K562 (cell line): ENCODE results near the gene PATJ. TPM values are rescaled to one million over a fixed set of nuclear protein-coding genes. Genes with fewer than 3 reads are reported as not detected.

Experiments
- ATAC-seq: fragments of 200-7000 bp; cut with Tn5 transposase; 3 replicates; pipeline ENCODE4 v1.9.1; 2020; ENCODE audit warnings: moderate library complexity
- BruUV-seq: library from RNA; stranded (reverse); fragments of 400-500 nt; replicated peaks from 2 replicates; lab custom pipeline; 2021; lab: Mats Ljungman, UMichigan
- CTCF ChIA-PET: fragments of 300-600 bp; formaldehyde crosslinking; extraction: SDS; loops from one replicate; lab custom pipeline; 2021; ENCODE audit warnings: low intra/inter-chr PET ratio; lab: Yijun Ruan, JAX
- POLR2A ChIA-PET: fragments of 300-600, 350-650 bp; sonication (Branson Sonifier 250); formaldehyde crosslinking; extraction: SDS; loops from one replicate; lab custom pipeline; 2021; ENCODE audit warnings: antibody characterized with exemption, inconsistent platforms; lab: Yijun Ruan, JAX
- DNase-seq, 4 experiments: peaks; one replicate each; pipeline versions ENCODE4 v3.0.0 to v3.0.0-alpha.2; 2011 to 2018; ENCODE audit warnings: low spot score in 3 of 4, mixed read lengths in 3 of 4; ENCODE audit errors: extremely low read depth in 1 of 4
- FAIRE-seq: peaks from 2 replicates; lab custom pipeline; 2011; peaks lifted over from hg19 to GRCh38; lab: Jason Lieb, UNC
- H2AFZ ChIP-seq: 2 replicates; pipeline ENCODE4 v1.6.0; 2011; ENCODE audit warnings: low read depth, low read length, control low read depth, inconsistent platforms
- H3K27ac ChIP-seq: fragments of 200-600 bp; 3 replicates; pipeline ENCODE4 v1.8.0; 2011; ENCODE audit warnings: low read depth, mild to moderate bottlenecking, control low read depth, inconsistent platforms, low read length, moderate library complexity, mixed read lengths; ENCODE audit errors: extremely low read depth
- H3K27me3 ChIP-seq, 2 experiments: fragments of 300-600 bp in 1 of 2; 2 replicates in 1 of 2; 3 replicates in 1 of 2; pipeline versions ENCODE4 v1.6.0 to v1.8.0; 2011; ENCODE audit warnings: inconsistent platforms in 2 of 2, low read length in 2 of 2, mild to moderate bottlenecking in 1 of 2, mixed read lengths in 1 of 2, moderate library complexity in 1 of 2; ENCODE audit not compliant: control insufficient read depth in 2 of 2, insufficient read depth in 2 of 2
- H3K36me3 ChIP-seq: fragments of 300-600 bp; 3 replicates; pipeline ENCODE4 v1.8.0; 2011; ENCODE audit warnings: mild to moderate bottlenecking, low read length, inconsistent platforms; ENCODE audit not compliant: control insufficient read depth, insufficient read depth
- H3K4me1 ChIP-seq, 2 experiments: fragments of 200-600 bp in 1 of 2; replicated peaks in 1 of 2; 2 replicates in 1 of 2; 3 replicates in 1 of 2; pipeline versions ENCODE4 v1.5.1 to v1.8.0; 2011; ENCODE audit warnings: inconsistent platforms in 2 of 2, low read length in 2 of 2, mild to moderate bottlenecking in 1 of 2, mixed read lengths in 1 of 2, moderate library complexity in 1 of 2; ENCODE audit not compliant: control insufficient read depth in 2 of 2, insufficient read depth in 2 of 2
- H3K4me2 ChIP-seq: 2 replicates; pipeline ENCODE4 v1.6.1; 2011; ENCODE audit warnings: low read length, control low read depth, inconsistent platforms, mixed read lengths; ENCODE audit not compliant: insufficient read depth
- H3K4me3 ChIP-seq: fragments of 200-600 bp; sonication (generic), shearing (Covaris generic); 2 replicates; pipeline ENCODE4 v1.5.1; 2016; ENCODE audit warnings: control low read depth, inconsistent platforms
- H3K79me2 ChIP-seq: fragments of 200-600 bp; 3 replicates; pipeline ENCODE4 v1.8.0; 2011; ENCODE audit warnings: low read length, inconsistent platforms; ENCODE audit not compliant: control insufficient read depth, insufficient read depth
- H3K9ac ChIP-seq, 2 experiments: 2 replicates each; pipeline versions ENCODE4 v1.6.0 to v1.6.1; 2011; ENCODE audit warnings: low read depth in 2 of 2, low read length in 2 of 2, control low read depth in 1 of 2, inconsistent platforms in 1 of 2, mild to moderate bottlenecking in 1 of 2, mixed read lengths in 1 of 2; ENCODE audit not compliant: insufficient read depth in 1 of 2
- H3K9me1 ChIP-seq: one replicate; pipeline ENCODE4 v1.6.0; 2011; ENCODE audit warnings: inconsistent platforms, mild to moderate bottlenecking, low read length, moderate library complexity; ENCODE audit not compliant: control insufficient read depth, insufficient read depth
- H3K9me3 ChIP-seq: replicated peaks from 2 replicates; pipeline ENCODE4 v1.5.1; 2011; ENCODE audit warnings: low read depth, low read length, inconsistent platforms; ENCODE audit not compliant: control insufficient read depth, insufficient read depth
- H4K20me1 ChIP-seq: replicated peaks from 2 replicates; pipeline ENCODE4 v1.6.1; 2011; ENCODE audit warnings: low read length, inconsistent platforms, mixed read lengths; ENCODE audit not compliant: control insufficient read depth, insufficient read depth
- ARID3A ChIP-seq: IDR thresholded peaks from 2 replicates; pipeline ENCODE4 v1.6.1; 2012; ENCODE audit warnings: low read depth, low read length, improper control_type of control experiment, borderline replicate concordance
- PREB ChIP-seq: sonication (generic); formaldehyde crosslinking; IDR thresholded peaks from 2 replicates; pipeline ENCODE4 v1.8.1; 2023; ENCODE audit warnings: mild to moderate bottlenecking, missing genetic modification reagents
- SFPQ ChIP-seq: fragments of 200-400 bp; formaldehyde crosslinking; IDR thresholded peaks from 2 replicates; pipeline ENCODE4 v1.6.1; 2017; ENCODE audit warnings: mild to moderate bottlenecking, low read depth, low read length, moderate library complexity
- UBTF ChIP-seq, 2 experiments: IDR thresholded peaks; 2 replicates each; pipeline ENCODE4 v1.6.1; 2012; ENCODE audit warnings: improper control_type of control experiment in 2 of 2, low read depth in 2 of 2, low read length in 2 of 2, borderline replicate concordance in 1 of 2
- YBX1 ChIP-seq: fragments of 450-650 bp; IDR thresholded peaks from 2 replicates; pipeline ENCODE4 v1.7.1; 2016; ENCODE audit warnings: mild to moderate bottlenecking
- WGBS: fragments of 100-300 bp; shearing (Covaris generic); methylation state at CpG from one replicate; pipeline ENCODE4 v1.1.6; 2016; ENCODE audit warnings: low coverage, mixed read lengths; ENCODE audit not compliant: insufficient coverage; ENCODE audit errors: missing lambda C conversion rate; 5-methylcytosine and 5-hydroxymethylcytosine counted together
- in situ Hi-C: fragments of 300-500 bp; cut with MboI; formaldehyde crosslinking; loops from 4 replicates; pipeline ENCODE4 v1.15.0; 2018; ENCODE audit warnings: inconsistent platforms, mixed read lengths
- intact Hi-C: fragments of 100-400 bp; cut with micrococcal nuclease; formaldehyde crosslinking; loops from 2 replicates; pipeline ENCODE4 v1.14.2; 2022
- polyA plus RNA-seq, 8 experiments: library from polyadenylated mRNA; depleted of rRNA in 4 of 8; stranded (reverse) in 5 of 8; unstranded in 3 of 8; fragments of >200 nt; fragmentation: Nextera tagmentation in 2 of 8; fragmentation: Illumina TruSeq in 1 of 8; extraction: Ambion mirVana in 2 of 8; extraction: Trizol in 1 of 8; gene quantifications; 2 replicates each; pipeline versions ENCODE4 v1.2.1 to v1.2.3, GENCODE V29; 2011 to 2014; ENCODE audit warnings: inconsistent platforms in 1 of 8, missing spikeins in 1 of 8
- total RNA-seq, 7 experiments: library from RNA; depleted of rRNA in 6 of 7; stranded (reverse); fragments of >200 nt in 6 of 7; fragmentation: Illumina TruSeq in 2 of 7; extraction: Trizol in 2 of 7; gene quantifications; 2 replicates each; pipeline versions ENCODE4 v1.2.1 to v1.2.3, GENCODE V29; 2011 to 2021; ENCODE audit warnings: low replicate concordance in 1 of 7

Gene PATJ
- total and polyA plus RNA-seq, 9 of the 15 experiments (the other 6 are each of a cell fraction or from before 2014, with no cell fraction given), result 0.22 TPM; not detected in 8

GRCh38 chr1:61930116-61930645 is 187.9 kb downstream of the PATJ start:
- ATAC-seq (no peak), DNase-seq (no peak), FAIRE-seq (no peak)
- TF ChIP-seq YBX1, result no peak
- peaks cover 13 to 14% of the 10 kb centered on the region in 2 experiments; a peak in 4 of 5 replicates for H3K27me3 ChIP-seq
- H3K4me2 ChIP-seq, result no peak overlapping the region
- no peaks in the 10 kb centered on the region for H4K20me1 ChIP-seq
- H3K4me1 ChIP-seq, result no peaks in the 10 kb centered on the region
- no peaks in the 10 kb centered on the region for H3K9me3 ChIP-seq
- ChIA-PET CTCF (no interaction called here), POLR2A (interaction anchor here (0.5 kb wide), 1 partner anchor 478 kb away, joined by 3 read pairs; no protein-coding TSS in a partner anchor)
- H3K27ac ChIP-seq, result no peak overlapping the region
- no peak overlapping the region for H2AFZ ChIP-seq
- intact Hi-C loops, result no loop called here
- no peaks in the 10 kb centered on the region for H3K36me3 ChIP-seq
- no peak overlapping the region for H3K9ac ChIP-seq
- in situ Hi-C loops, result no loop called here
- H3K79me2 ChIP-seq, result no peaks in the 10 kb centered on the region
- BruUV-seq, result no TSS peak
- H3K9me1 ChIP-seq, result no peaks in the 10 kb centered on the region
- WGBS, result 2% methylated on average over 5 of the region's 5 CpGs
- H3K4me3 ChIP-seq, result no peak overlapping the region

- no peaks in the 10 kb centered on the region for H4K20me1 ChIP-seq
- FAIRE-seq, result no peak
- ATAC-seq, result no peak
- no peak overlapping the region for H2AFZ ChIP-seq
- no TSS peak for BruUV-seq
- no peaks in the 10 kb centered on the region for H3K79me2 ChIP-seq
- intact Hi-C loops, result no loop called here
- H3K4me2 ChIP-seq, result no peak overlapping the region
- DNase-seq, result no peak
- H3K9me1 ChIP-seq, result no peaks in the 10 kb centered on the region
- H3K4me1 ChIP-seq, result no peaks in the 10 kb centered on the region
- H3K36me3 ChIP-seq, result no peaks in the 10 kb centered on the region
- WGBS, result 0% methylated on average over 3 of the region's 3 CpGs
- ChIA-PET POLR2A (no interaction called here), CTCF (no interaction called here)
- no peaks in the 10 kb centered on the region for H3K9me3 ChIP-seq
- H3K27me3 ChIP-seq, result peaks cover 13 to 17% of the 10 kb centered on the region in 2 experiments; a peak in 4 of 5 replicates
- in situ Hi-C loops, result no loop called here
- H3K9ac ChIP-seq, result no peak overlapping the region
- no peak overlapping the region for H3K4me3 ChIP-seq
- H3K27ac ChIP-seq, result no peak overlapping the region
- TF ChIP-seq SFPQ (no peak), UBTF (IDR thresholded peaks at IDR 0.05; ENCODE audit: borderline replicate concordance in 1 of 2, low read depth in 2 of 2, low read length in 2 of 2) (no peak), ARID3A (no peak), PREB (no peak)
These were observed 189.5 kb downstream of the PATJ start for GRCh38 chr1:61931587-61932279.
